Measurements from ENCODE around the gene PLCB4.

- TF ChIP-seq CTCF (conservative IDR thresholded peaks at IDR 0.05; ENCODE audit: low read depth in 2 of 2) = no peak
- no peak for TF ChIP-seq ZNF331 (CRISPR knock-in tag; IDR thresholded peaks at IDR 0.05; ENCODE audit: low read depth)
Observed at GRCh38 chr20:9374480-9374879, 305.6 kb downstream of the PLCB4 start.

Measured in GM23338 (cell line).